ENCODE results near the gene SYVN1. TPM values are rescaled to one million over a fixed set of nuclear protein-coding genes. Genes with fewer than 3 reads are reported as not detected.

The SYVN1 gene
- total RNA-seq, 1 donor from 2014 or later: 45.8 TPM

DNA sequence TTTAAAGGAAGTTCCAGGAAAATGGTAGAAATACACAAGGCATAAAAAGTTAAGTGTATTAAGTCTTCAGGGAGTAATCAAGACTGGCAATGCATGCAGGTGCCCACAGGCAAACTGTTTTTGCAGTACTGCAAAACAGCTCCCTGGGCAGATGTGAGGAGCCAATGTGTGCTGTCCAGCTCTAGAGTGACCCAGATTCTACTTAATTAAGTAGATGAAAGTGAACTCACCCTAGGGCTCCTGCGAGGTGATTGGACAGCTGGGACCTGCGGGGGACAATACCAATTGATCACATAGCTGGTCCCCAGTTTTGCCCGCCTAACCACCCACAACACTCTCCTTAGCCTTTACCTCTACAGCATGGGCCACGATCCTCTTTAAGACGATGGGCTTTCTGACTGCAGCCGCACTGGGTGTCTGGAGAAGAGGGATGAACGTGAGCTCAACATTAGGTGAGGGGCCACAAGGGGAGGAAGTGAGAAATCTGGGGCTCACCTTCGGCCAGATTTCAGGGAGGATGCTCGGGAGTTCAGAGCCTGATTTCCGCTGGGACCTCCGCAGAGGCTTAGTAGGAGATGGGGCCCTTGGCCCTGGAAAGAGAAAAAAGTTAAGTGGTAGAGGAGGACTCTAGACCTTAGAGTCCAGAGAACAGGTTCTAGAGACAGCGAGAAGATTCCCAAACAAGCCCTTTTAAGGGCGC, 51.0 kb downstream of the SYVN1 start:
- peak overlapping the region; percentile 98 for H3K4me3 Mint-ChIP-seq
- intact Hi-C loops (cut with micrococcal nuclease): no loop called here

DNA sequence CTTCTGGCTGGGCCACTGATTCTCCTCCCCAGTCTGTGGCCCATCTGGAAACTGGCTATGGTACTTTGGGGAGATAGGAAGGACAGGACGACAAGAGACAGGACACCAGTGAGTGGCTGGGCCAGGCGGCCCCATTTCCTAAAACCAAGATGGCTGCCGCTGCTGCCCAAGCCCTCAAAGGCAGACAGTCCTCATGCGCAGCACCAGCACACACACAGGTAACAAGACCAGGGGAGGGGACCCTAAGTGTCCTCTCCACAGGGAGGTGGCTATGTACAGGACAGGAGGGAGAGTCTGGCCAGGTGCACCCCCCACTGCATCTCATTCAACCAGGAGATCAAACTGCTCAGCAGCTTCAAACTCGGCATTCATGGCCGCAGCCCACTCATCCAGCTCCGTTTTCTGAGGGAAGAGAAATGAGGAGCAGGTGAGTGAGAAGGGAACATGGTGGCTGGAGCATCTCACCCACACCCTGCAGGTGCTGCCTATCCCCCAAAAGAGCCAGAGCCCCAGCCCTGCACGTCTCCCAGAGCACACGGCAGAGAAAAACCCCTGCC, 55.5 kb downstream of the SYVN1 start:
- Mint-ChIP-seq H3K27me3 (ENCODE audit: insufficient read depth) (no peaks in the 10 kb centered on the region), H3K27ac (peak overlapping the region; percentile 71), H3K4me3 (peak overlapping the region; percentile 17), H3K9me3 (no peaks in the 10 kb centered on the region), H3K4me1 (ENCODE audit: low read depth) (peaks cover 60% of the 10 kb centered on the region), H3K36me3 (ENCODE audit: low read depth) (peaks cover 43% of the 10 kb centered on the region)
- no peak for DNase-seq (ENCODE audit: low spot score)
- intact Hi-C loops (cut with micrococcal nuclease): loop anchor here (1.0 kb wide), 4 partner anchors 10 to 66 kb away; partner anchors contain the start of genes SAC3D1 and SNX15

More for the DNA sequence above, 51.0 kb downstream of the SYVN1 start:
- Mint-ChIP-seq H3K9me3 (no peaks in the 10 kb centered on the region), H3K27ac (peak overlapping the region; percentile 97), H3K27me3 (ENCODE audit: insufficient read depth) (no peaks in the 10 kb centered on the region), H3K4me1 (ENCODE audit: low read depth) (peaks cover 66% of the 10 kb centered on the region), H3K36me3 (ENCODE audit: low read depth) (peaks cover 34% of the 10 kb centered on the region)
- DNase-seq (ENCODE audit: low spot score): no peak

DNA sequence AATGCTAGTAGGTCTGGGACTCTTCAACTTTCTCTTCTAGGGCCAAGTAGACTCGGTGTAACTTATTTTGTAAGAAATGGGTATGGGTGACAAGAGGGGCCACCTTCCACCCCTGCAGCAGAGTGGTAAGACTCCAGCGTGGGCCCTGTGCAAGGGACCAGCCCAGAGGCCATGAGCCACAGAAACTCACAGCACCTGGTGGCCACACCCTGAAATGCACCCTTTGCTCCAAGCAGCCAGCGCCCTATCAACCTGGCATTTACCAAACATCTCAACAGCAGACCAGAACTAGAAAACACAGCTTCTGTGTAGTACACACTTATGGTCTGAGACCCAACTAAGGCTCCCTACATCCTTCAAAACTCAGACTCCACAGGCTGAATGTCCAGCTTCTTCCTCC, 56.2 kb downstream of the SYVN1 start:
- Mint-ChIP-seq H3K4me3 (peak overlapping the region; percentile 37), H3K27me3 (ENCODE audit: insufficient read depth) (no peaks in the 10 kb centered on the region), H3K27ac (peak overlapping the region; percentile 71), H3K4me1 (ENCODE audit: low read depth) (peaks cover 53% of the 10 kb centered on the region), H3K36me3 (ENCODE audit: low read depth) (peaks cover 41% of the 10 kb centered on the region), H3K9me3 (no peaks in the 10 kb centered on the region)
- DNase-seq (ENCODE audit: low spot score): peak; percentile 61
- intact Hi-C loops (cut with micrococcal nuclease): loop anchor here (1.0 kb wide), 4 partner anchors 9 to 65 kb away; partner anchors contain the start of genes SAC3D1 and SNX15

DNA sequence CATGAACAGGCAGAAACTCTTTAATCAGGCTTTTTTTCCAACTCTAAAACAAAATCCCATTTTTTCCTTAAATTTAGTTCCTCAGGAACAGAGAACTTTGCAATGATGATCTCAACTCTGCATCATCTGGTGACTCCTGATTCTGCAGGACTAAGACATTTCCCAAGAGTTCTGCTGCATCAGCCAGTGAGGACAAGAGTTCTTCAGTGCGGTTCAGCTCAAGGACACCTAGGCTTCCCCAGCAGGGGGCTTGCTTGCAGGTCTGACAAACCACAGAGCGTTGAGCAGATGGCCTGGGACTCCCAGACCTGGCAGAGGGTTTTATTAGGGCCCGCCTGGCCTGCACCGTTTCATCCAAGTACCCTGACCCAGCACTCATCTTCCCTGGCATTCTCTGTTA, 56.9 kb downstream of the SYVN1 start:
- H3K9me3 Mint-ChIP-seq: no peaks in the 10 kb centered on the region

More for the DNA sequence above, 56.9 kb downstream of the SYVN1 start:
- H3K4me3 Mint-ChIP-seq: no peak overlapping the region
- intact Hi-C loops (cut with micrococcal nuclease): no loop called here
- DNase-seq (ENCODE audit: low spot score): no peak
- no peaks in the 10 kb centered on the region for H3K27me3 Mint-ChIP-seq (ENCODE audit: insufficient read depth)
- peaks cover 37% of the 10 kb centered on the region for H3K36me3 Mint-ChIP-seq (ENCODE audit: low read depth)
- peaks cover 46% of the 10 kb centered on the region for H3K4me1 Mint-ChIP-seq (ENCODE audit: low read depth)
- H3K27ac Mint-ChIP-seq: peak overlapping the region; percentile 23

Other genes with a start within 250 kb of the SYVN1 start
- gene ATG2A, start 217.3 kb downstream of the SYVN1 start, total RNA-seq: 24.6 and 24.9 TPM in 2 replicates
- 7.3 and 14.0 TPM in 2 replicates for gene PPP2R5B, start 209.8 kb downstream of the SYVN1 start, total RNA-seq
- not detected in 2 replicates for gene GPHA2, start 198.6 kb downstream of the SYVN1 start, total RNA-seq
- gene MAJIN, start 162.4 kb downstream of the SYVN1 start, total RNA-seq: not detected in 2 replicates
- not detected in 2 replicates for gene BATF2, start 137.5 kb downstream of the SYVN1 start, total RNA-seq
- gene ARL2, start 120.4 kb downstream of the SYVN1 start, total RNA-seq: 67.3 and 71.2 TPM in 2 replicates
- gene SNX15, start 107.1 kb downstream of the SYVN1 start, total RNA-seq: 19.9 and 30.9 TPM in 2 replicates
- gene SAC3D1, start 93.3 kb downstream of the SYVN1 start, total RNA-seq: 17.4 and 17.7 TPM in 2 replicates
- gene NAALADL1, start 76.0 kb downstream of the SYVN1 start, total RNA-seq: 11.5 and 12.7 TPM in 2 replicates
- gene CDCA5, start 50.5 kb downstream of the SYVN1 start, total RNA-seq: 91.8 and 92.5 TPM in 2 replicates
- 31.9 and 34.5 TPM in 2 replicates for gene ZFPL1, start 50.3 kb downstream of the SYVN1 start, total RNA-seq
- 137 and 139 TPM in 2 replicates for gene VPS51, start 38.3 kb downstream of the SYVN1 start, total RNA-seq
- 32.2 and 32.8 TPM in 2 replicates for gene TM7SF2, start 22.6 kb downstream of the SYVN1 start, total RNA-seq
- 20.8 and 22.1 TPM in 2 replicates for gene ZNHIT2, start 16.8 kb downstream of the SYVN1 start, total RNA-seq
- 1,004 and 1,020 TPM in 2 replicates for gene FAU, start 12.4 kb downstream of the SYVN1 start, total RNA-seq
- 76.0 and 76.4 TPM in 2 replicates for gene MRPL49, start 12.2 kb downstream of the SYVN1 start, total RNA-seq
- gene SPDYC, start 35.7 kb upstream of the SYVN1 start, total RNA-seq: not detected in 2 replicates
- 85.9 and 93.5 TPM in 2 replicates for gene CAPN1, start 47.4 kb upstream of the SYVN1 start, total RNA-seq
- 78.2 and 78.9 TPM in 2 replicates for gene POLA2, start 127.4 kb upstream of the SYVN1 start, total RNA-seq
- gene CDC42EP2, start 180.3 kb upstream of the SYVN1 start, total RNA-seq: 1.6 and 2.7 TPM in 2 replicates
- gene DPF2, start 199.3 kb upstream of the SYVN1 start, total RNA-seq: 84.5 and 93.1 TPM in 2 replicates
- gene TIGD3, start 220.2 kb upstream of the SYVN1 start, total RNA-seq: 1.1 TPM in 2 replicates
- gene SLC25A45, start 248.1 kb upstream of the SYVN1 start, total RNA-seq: 15.3 and 19.4 TPM in 2 replicates